ENCODE results near the gene CUEDC2.

CUEDC2 gene

DNA sequence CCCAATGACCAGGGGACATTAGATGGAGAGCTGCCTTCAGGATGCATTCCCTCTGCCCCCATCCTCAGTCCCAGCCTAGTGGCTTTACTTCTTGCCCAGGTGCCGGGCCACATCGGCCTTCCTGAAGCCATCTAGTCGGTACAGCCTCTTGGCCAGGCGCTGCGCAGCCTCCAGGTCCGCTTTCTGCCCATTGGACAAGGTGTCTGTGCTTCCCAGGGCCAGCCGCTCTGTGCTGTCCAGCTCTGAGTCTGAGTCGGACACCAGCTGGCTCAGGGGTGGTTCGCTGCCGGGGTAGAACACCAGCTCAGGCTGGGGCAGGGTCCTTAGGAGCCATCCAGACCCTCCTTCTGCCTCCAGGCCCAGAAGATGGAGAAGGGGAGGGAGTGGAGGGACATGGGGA lies 20.1 kb downstream of the CUEDC2 start:
- no peaks in the 10 kb centered on the region for H3K4me1 ChIP-seq (ENCODE audit: insufficient read depth, low read length, severe bottlenecking)
- H3F3A ChIP-seq (ENCODE audit: insufficient read depth, low read length): no peaks in the 10 kb centered on the region
- H3K27ac ChIP-seq (ENCODE audit: low read depth, low read length, poor library complexity, severe bottlenecking): no peak overlapping the region
- H3K4me2 ChIP-seq (ENCODE audit: low read length): no peak overlapping the region
- no peak for TF ChIP-seq EZH2 (IDR thresholded peaks at IDR 0.05; ENCODE audit: borderline replicate concordance, low read length)
- TF ChIP-seq, protein P1, sequence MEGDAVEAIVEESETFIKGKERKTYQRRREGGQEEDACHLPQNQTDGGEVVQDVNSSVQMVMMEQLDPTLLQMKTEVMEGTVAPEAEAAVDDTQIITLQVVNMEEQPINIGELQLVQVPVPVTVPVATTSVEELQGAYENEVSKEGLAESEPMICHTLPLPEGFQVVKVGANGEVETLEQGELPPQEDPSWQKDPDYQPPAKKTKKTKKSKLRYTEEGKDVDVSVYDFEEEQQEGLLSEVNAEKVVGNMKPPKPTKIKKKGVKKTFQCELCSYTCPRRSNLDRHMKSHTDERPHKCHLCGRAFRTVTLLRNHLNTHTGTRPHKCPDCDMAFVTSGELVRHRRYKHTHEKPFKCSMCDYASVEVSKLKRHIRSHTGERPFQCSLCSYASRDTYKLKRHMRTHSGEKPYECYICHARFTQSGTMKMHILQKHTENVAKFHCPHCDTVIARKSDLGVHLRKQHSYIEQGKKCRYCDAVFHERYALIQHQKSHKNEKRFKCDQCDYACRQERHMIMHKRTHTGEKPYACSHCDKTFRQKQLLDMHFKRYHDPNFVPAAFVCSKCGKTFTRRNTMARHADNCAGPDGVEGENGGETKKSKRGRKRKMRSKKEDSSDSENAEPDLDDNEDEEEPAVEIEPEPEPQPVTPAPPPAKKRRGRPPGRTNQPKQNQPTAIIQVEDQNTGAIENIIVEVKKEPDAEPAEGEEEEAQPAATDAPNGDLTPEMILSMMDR (IDR thresholded peaks at IDR 0.05; ENCODE audit: low read length): no peak
- H3K36me3 ChIP-seq (ENCODE audit: insufficient read depth, low read length): no peaks in the 10 kb centered on the region
- H3K9me2 ChIP-seq (ENCODE audit: low read depth, low read length): no peaks in the 10 kb centered on the region
- no peak overlapping the region for H2AFZ ChIP-seq (ENCODE audit: low read length)
- H3K79me2 ChIP-seq (ENCODE audit: insufficient read depth, low read length): no peaks in the 10 kb centered on the region
- H4K20me1 ChIP-seq (ENCODE audit: insufficient read depth, low read length): no peaks in the 10 kb centered on the region
- no peak overlapping the region for H3K9ac ChIP-seq (ENCODE audit: low read length)
- no peak overlapping the region for H3K4me3 ChIP-seq (ENCODE audit: low read depth, low read length, poor library complexity, severe bottlenecking)
- no peaks in the 10 kb centered on the region for H3K27me3 ChIP-seq (ENCODE audit: insufficient read depth, low read length)
- H3K9me3 ChIP-seq (ENCODE audit: low read length): no peaks in the 10 kb centered on the region

DNA sequence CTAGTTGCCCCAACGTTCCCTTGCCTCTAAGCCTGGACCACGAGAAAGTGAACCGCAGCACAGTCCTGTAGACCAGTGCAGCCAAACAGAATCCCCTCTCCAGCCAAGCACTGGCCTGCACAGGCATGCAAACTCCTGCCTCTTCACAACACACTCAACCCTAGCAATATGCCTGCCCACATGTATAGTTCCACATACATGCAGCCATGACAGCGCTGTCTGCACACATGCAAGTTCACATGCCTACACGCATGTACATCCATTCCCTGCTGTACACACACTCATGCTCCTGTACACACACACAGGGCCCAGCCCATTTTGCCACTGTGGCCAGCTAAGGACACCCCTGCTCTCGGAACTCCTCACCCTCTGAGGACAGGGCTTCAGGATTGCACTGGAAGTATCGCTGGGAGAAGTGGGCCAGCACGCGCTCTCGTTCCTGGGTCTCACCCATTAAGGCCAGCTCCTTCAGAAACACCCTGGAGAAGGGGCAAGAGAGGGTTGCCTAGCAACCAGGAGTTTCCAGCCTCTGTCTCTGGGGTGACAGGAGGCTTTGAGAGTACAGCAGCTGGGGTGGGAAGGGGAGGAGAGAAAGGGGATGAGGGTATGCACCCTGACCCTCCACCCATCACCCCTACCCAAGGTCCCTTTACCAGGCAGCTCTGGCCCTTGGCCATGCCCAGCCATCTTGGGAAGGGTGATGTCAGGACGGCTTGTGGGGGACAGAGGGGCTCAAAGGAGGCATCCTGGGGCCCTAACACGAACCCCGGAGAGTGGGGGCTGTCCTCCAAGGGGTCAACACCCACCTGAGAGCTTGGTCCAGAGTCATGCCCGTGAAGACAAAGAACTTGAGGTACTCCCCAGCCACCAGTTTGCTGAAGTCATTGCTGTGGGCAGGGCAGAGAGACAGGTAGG lies 20.8 kb downstream of the CUEDC2 start:
- H3K9ac ChIP-seq (ENCODE audit: low read length): no peak overlapping the region
- no peaks in the 10 kb centered on the region for H3K27me3 ChIP-seq (ENCODE audit: insufficient read depth, low read length)
- H3F3A ChIP-seq (ENCODE audit: insufficient read depth, low read length): no peaks in the 10 kb centered on the region
- no peaks in the 10 kb centered on the region for H3K4me1 ChIP-seq (ENCODE audit: insufficient read depth, low read length, severe bottlenecking)
- no peaks in the 10 kb centered on the region for H3K9me2 ChIP-seq (ENCODE audit: low read depth, low read length)
- H3K79me2 ChIP-seq (ENCODE audit: insufficient read depth, low read length): no peaks in the 10 kb centered on the region
- no peak overlapping the region for H3K27ac ChIP-seq (ENCODE audit: low read depth, low read length, poor library complexity, severe bottlenecking)
- H3K36me3 ChIP-seq (ENCODE audit: insufficient read depth, low read length): no peaks in the 10 kb centered on the region
- H3K4me3 ChIP-seq (ENCODE audit: low read depth, low read length, poor library complexity, severe bottlenecking): no peak overlapping the region
- no peaks in the 10 kb centered on the region for H4K20me1 ChIP-seq (ENCODE audit: insufficient read depth, low read length)
- TF ChIP-seq EZH2 (IDR thresholded peaks at IDR 0.05; ENCODE audit: borderline replicate concordance, low read length): no peak
- TF ChIP-seq, protein P1 (IDR thresholded peaks at IDR 0.05; ENCODE audit: low read length): no peak
- no peak overlapping the region for H2AFZ ChIP-seq (ENCODE audit: low read length)
- H3K4me2 ChIP-seq (ENCODE audit: low read length): no peak overlapping the region
- no peaks in the 10 kb centered on the region for H3K9me3 ChIP-seq (ENCODE audit: low read length)

DNA sequence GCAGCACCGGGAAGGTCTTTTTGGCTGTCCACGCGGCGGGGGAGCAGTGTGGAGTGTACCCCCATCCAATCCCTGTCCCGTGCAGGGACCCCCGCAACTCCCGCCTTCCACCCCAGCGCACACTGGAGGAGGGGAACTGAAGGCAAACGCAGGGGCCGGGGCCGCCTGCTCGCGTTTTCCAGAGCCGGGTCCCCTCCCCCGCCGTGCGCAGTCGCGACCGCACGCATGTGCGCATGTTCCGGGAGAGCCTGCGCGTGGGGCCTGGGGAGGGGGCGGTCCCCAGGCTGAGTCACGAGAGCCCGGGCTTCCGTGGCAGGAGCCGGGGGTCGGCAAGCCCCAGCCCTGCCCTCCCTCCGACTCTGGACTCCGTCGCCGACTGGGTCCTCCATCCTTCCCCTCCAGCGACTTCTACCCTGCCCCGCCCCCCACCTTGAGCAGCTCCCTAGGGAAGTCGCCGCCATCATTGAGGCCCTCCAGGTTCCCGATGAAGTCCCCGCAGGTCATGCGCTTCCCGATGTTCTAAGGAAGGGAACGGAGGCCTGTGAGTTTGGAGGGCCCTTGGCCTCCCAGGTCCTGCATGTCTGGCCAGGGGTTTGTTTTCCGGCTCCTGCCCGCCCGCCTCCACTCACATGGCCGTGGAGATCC lies 21.8 kb downstream of the CUEDC2 start:
- no peak overlapping the region for H3K9ac ChIP-seq (ENCODE audit: low read length)
- no peak overlapping the region for H3K4me3 ChIP-seq (ENCODE audit: low read depth, low read length, poor library complexity, severe bottlenecking)
- H3K36me3 ChIP-seq (ENCODE audit: insufficient read depth, low read length): no peaks in the 10 kb centered on the region
- H4K20me1 ChIP-seq (ENCODE audit: insufficient read depth, low read length): no peaks in the 10 kb centered on the region
- H2AFZ ChIP-seq (ENCODE audit: low read length): no peak overlapping the region
- no peak overlapping the region for H3K4me2 ChIP-seq (ENCODE audit: low read length)
- no peaks in the 10 kb centered on the region for H3K4me1 ChIP-seq (ENCODE audit: insufficient read depth, low read length, severe bottlenecking)
- no peaks in the 10 kb centered on the region for H3F3A ChIP-seq (ENCODE audit: insufficient read depth, low read length)
- no peaks in the 10 kb centered on the region for H3K27me3 ChIP-seq (ENCODE audit: insufficient read depth, low read length)
- TF ChIP-seq EZH2 (IDR thresholded peaks at IDR 0.05; ENCODE audit: borderline replicate concordance, low read length): no peak
- TF ChIP-seq, protein P1 (IDR thresholded peaks at IDR 0.05; ENCODE audit: low read length): no peak
- no peaks in the 10 kb centered on the region for H3K9me2 ChIP-seq (ENCODE audit: low read depth, low read length)
- H3K9me3 ChIP-seq (ENCODE audit: low read length): no peaks in the 10 kb centered on the region
- H3K79me2 ChIP-seq (ENCODE audit: insufficient read depth, low read length): no peaks in the 10 kb centered on the region
- H3K27ac ChIP-seq (ENCODE audit: low read depth, low read length, poor library complexity, severe bottlenecking): no peak overlapping the region
